Tibial nerve (tissue), 4 donors: Measurements from ENCODE around the gene UNCX. TPM values are rescaled to one million over a fixed set of nuclear protein-coding genes. Genes with fewer than 3 reads are reported as not detected.

Experiments
- DNase-seq, 2 donors: peaks; one replicate each; pipeline ENCODE4 v3.0.0-alpha.2; 2019; ENCODE audit warnings: low spot score in 2 of 2
- H3K27ac ChIP-seq, 4 donors: fragments of 200-600 bp; sonication (generic) in 3 of 4; one replicate each; pipeline ENCODE4 v1.5.1; 2017 to 2019; ENCODE audit warnings: mild to moderate bottlenecking in 1 of 4
- H3K27me3 ChIP-seq, 2 donors: fragments of 200-600 bp; sonication (generic) in 1 of 2; one replicate each; pipeline versions ENCODE4 v1.5.1 to v1.6.0; 2017 to 2019
- H3K36me3 ChIP-seq, 3 donors: fragments of 200-600 bp; sonication (generic); one replicate each; pipeline ENCODE4 v1.5.1; 2018 to 2019
- H3K4me1 ChIP-seq, 4 donors: fragments of 200-600 bp; sonication (generic) in 3 of 4; one replicate each; pipeline ENCODE4 v1.5.1; 2017 to 2019
- H3K4me3 ChIP-seq, 4 donors: fragments of 200-600 bp; sonication (generic) in 3 of 4; one replicate each; pipeline ENCODE4 v1.5.1; 2017 to 2019; ENCODE audit warnings: mild to moderate bottlenecking in 1 of 4, moderate library complexity in 1 of 4
- H3K9me3 ChIP-seq, 4 donors: fragments of 200-600 bp; sonication (generic) in 3 of 4; one replicate each; pipeline ENCODE4 v1.5.1; 2017 to 2019
- EP300 ChIP-seq, 2 donors: sonication (generic); formaldehyde crosslinking; IDR thresholded peaks; one replicate each; pipeline ENCODE4 v1.6.1; 2017; ENCODE audit warnings: antibody characterized with exemption in 2 of 2, mild to moderate bottlenecking in 1 of 2
- POLR2A ChIP-seq, 2 donors: fragments of 450-650 bp; IDR thresholded peaks; one replicate each; pipeline ENCODE4 v1.6.1; 2017; ENCODE audit warnings: antibody characterized with exemption in 2 of 2, mild to moderate bottlenecking in 2 of 2, moderate library complexity in 2 of 2
- WGBS, 2 donors: methylation state at CpG; one replicate each; pipeline ENCODE4 v1.1.5; 2018; 5-methylcytosine and 5-hydroxymethylcytosine counted together
- total RNA-seq, 4 donors: library from RNA; depleted of rRNA; stranded (reverse); fragments of >200 nt; gene quantifications; one replicate each; pipeline ENCODE4 v1.1.0, GENCODE V29; 2016
- TF ChIP-seq, protein P1 (sequence below), 5 experiments: fragments of 200-600 bp in 3 of 5; fragments of 450-650 bp in 2 of 5; sonication (generic) in 3 of 5; IDR thresholded peaks; one replicate each; pipeline ENCODE4 v1.5.1; 2016 to 2019; ENCODE audit warnings: antibody characterized with exemption in 5 of 5, mild to moderate bottlenecking in 3 of 5, moderate library complexity in 2 of 5

Gene UNCX
- total RNA-seq, 4 donors from 2014 or later = not detected

DNA sequence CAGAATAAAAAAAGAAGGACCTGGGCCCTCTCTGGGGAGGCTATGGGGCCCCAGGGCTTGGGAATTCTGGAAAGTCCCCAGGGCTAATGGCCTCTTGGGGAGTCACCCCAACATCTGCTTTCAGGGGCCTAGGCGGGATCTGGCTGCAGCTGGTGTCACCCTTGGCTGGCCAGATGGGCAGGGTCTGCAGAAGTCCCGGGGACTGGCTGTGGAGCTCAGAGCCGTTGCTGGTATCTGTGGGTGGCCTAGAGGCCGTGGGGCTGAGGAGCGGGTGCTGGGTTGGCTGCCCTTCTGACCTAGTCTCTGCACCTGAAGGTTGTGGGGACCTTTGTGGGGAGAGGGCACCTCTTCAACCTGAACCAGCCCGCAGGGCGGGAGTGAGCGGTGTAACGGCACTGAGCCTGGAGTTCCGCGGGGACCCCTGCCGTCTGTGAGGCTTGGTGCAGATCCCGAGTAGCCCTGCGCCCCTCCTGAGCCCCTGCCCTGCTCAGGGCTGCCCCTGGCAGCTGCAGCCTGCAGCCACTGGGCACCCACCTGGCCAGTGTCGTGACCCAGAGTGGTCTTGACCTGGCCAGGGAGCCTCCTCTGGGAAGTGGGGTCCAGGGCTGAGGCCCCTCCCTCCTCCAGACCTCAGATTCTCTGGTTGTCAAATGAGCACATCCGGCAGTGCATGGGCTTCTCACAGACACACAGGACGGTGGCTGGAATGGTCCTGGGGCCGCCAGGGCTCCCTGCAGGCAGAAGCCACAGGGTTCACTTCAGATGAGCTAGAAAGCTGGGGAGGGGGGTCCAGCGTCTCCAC lies 51.5 kb downstream of the UNCX start:
- WGBS, 2 donors = 56 to 74% methylated on average over 9 to 10 of the region's 19 CpGs
- H3K4me3 ChIP-seq = no peak overlapping the region
- DNase-seq = no peak
- H3K9me3 ChIP-seq = no peaks in the 10 kb centered on the region
- TF ChIP-seq EP300 (IDR thresholded peaks at IDR 0.05) (no peak), POLR2A (IDR thresholded peaks at IDR 0.05) (no peak)
- TF ChIP-seq, protein P1, sequence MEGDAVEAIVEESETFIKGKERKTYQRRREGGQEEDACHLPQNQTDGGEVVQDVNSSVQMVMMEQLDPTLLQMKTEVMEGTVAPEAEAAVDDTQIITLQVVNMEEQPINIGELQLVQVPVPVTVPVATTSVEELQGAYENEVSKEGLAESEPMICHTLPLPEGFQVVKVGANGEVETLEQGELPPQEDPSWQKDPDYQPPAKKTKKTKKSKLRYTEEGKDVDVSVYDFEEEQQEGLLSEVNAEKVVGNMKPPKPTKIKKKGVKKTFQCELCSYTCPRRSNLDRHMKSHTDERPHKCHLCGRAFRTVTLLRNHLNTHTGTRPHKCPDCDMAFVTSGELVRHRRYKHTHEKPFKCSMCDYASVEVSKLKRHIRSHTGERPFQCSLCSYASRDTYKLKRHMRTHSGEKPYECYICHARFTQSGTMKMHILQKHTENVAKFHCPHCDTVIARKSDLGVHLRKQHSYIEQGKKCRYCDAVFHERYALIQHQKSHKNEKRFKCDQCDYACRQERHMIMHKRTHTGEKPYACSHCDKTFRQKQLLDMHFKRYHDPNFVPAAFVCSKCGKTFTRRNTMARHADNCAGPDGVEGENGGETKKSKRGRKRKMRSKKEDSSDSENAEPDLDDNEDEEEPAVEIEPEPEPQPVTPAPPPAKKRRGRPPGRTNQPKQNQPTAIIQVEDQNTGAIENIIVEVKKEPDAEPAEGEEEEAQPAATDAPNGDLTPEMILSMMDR (IDR thresholded peaks at IDR 0.05) = no peak
- H3K36me3 ChIP-seq = no peaks in the 10 kb centered on the region
- H3K4me1 ChIP-seq = no peaks in the 10 kb centered on the region
- H3K27ac ChIP-seq = no peak overlapping the region
- H3K27me3 ChIP-seq = peaks cover 0 to 45% of the 10 kb centered on the region in 2 donors

DNA sequence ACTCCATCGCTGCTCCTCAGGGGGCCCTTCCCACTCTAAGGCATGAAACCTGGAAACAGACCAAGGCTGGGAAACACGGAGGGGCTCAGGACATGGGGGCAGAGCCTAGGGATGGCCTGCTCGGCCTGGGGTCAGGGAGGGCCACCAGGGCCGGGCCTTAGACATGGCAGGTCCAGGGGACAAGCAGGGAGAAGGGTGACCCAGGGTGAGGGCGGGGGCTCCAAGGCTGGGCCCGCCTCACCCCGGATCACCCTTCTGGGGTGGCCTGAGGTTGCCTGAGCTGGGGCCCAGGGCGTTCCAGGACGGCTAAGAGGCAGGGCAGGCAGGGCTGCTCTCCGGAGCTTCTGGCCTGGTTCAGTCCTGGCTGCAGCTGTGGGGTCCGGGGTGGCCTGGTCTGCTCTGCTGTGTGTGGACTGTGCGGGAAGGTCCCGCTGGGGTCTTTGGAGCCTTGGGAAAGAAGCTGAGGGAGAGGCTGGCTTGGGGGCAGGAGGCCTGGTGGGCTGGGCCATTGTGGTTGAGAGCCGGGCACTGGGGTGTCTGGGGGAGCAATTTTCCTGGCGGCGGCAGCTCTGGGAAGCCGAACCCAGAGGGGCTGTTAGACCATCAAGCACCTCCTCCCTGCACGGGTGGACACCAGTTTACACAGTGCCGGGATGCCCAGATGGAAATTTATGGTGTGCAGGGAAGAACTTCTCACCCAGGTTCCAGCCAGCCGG lies 52.2 kb downstream of the UNCX start:
- H3K4me1 ChIP-seq = peaks cover 0 to 5% (median 1%) of the 10 kb centered on the region in 4 donors
- no peak overlapping the region for H3K27ac ChIP-seq
- no peak for DNase-seq
- H3K36me3 ChIP-seq = no peaks in the 10 kb centered on the region
- WGBS, 2 donors = 65 to 68% methylated on average over 18 to 19 of the region's 20 CpGs
- TF ChIP-seq, protein P1 (IDR thresholded peaks at IDR 0.05) = no peak
- TF ChIP-seq POLR2A (IDR thresholded peaks at IDR 0.05) (no peak), EP300 (IDR thresholded peaks at IDR 0.05) (no peak)
- no peaks in the 10 kb centered on the region for H3K9me3 ChIP-seq
- no peak overlapping the region for H3K4me3 ChIP-seq
- H3K27me3 ChIP-seq = peaks cover 0 to 51% of the 10 kb centered on the region in 2 donors

DNA sequence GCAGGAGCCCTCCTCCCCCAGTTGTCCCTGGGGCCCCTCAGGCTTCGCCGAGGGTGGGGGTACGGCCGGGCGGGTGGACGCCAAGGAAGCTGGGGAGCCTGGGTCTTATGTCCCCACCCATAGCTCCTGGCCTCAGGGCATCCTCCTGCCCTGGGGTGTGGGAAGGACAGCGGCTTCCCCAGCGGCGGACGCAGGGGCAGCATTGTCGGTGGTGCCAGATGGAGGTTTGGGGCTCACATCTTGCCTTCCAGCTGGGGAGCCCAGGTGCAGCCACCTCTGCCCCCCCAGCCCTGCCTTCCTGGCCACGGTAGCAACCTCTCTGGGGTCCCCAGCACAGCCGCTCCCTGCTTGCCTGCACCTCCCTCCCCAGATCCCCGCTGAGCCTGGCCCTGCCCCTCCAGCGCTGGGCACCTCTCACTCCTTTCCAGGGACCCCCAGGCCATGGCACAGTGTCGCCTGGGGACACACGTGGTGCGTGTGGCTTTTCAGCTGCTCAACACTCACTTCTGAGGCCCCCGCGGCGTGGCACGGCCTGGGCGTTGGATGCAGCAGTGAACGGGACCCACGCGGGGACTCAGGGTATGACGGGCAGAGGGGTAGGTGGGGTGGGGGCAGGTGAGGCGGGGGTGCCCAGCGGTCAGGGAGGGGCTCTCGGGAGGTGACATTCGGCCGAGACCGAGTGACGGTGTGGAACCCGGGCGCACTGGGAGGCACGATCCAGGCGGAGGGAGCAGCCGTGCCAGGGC lies 53.1 kb downstream of the UNCX start:
- peaks cover 0 to 59% of the 10 kb centered on the region in 2 donors for H3K27me3 ChIP-seq
- no peaks in the 10 kb centered on the region for H3K36me3 ChIP-seq
- WGBS, 2 donors = 76 to 78% methylated on average over 31 to 34 of the region's 39 CpGs
- DNase-seq = no peak
- TF ChIP-seq POLR2A (IDR thresholded peaks at IDR 0.05) = no peak
- TF ChIP-seq EP300 (IDR thresholded peaks at IDR 0.05) = no peak
- TF ChIP-seq, protein P1 (IDR thresholded peaks at IDR 0.05) = no peak
- no peaks in the 10 kb centered on the region for H3K9me3 ChIP-seq
- peaks cover 0 to 13% (median 4%) of the 10 kb centered on the region in 4 donors for H3K4me1 ChIP-seq
- H3K4me3 ChIP-seq = no peak overlapping the region
- no peak overlapping the region for H3K27ac ChIP-seq

Other genes with a start within 250 kb of the UNCX start
- gene CYP2W1, start 249.7 kb upstream of the UNCX start, total RNA-seq = 10 to 100 TPM in 2 of 4 donors, 1 to 10 TPM in 2; 5.7 to 18.6 (median 12.1) TPM
- gene GPR146, start 188.3 kb upstream of the UNCX start, total RNA-seq = 10 to 100 TPM; 27.8 to 91.8 (median 59.1) TPM
- 10 to 100 TPM in 1 of 4 donors, 1 to 10 TPM in 3; 6.1 to 12.4 (median 8.7) TPM for gene GPER1, start 144.8 kb upstream of the UNCX start, total RNA-seq
- gene ZFAND2A, start 72.7 kb upstream of the UNCX start, total RNA-seq = 10 to 100 TPM; 29.7 to 36.8 (median 33.7) TPM
- 100 to 1,000 TPM in 2 of 4 donors, 10 to 100 TPM in 2; 67.6 to 153 (median 104) TPM for gene MICALL2, start 226.6 kb downstream of the UNCX start, total RNA-seq